ENCODE results near the gene SMC5.

Gene SMC5

DNA sequence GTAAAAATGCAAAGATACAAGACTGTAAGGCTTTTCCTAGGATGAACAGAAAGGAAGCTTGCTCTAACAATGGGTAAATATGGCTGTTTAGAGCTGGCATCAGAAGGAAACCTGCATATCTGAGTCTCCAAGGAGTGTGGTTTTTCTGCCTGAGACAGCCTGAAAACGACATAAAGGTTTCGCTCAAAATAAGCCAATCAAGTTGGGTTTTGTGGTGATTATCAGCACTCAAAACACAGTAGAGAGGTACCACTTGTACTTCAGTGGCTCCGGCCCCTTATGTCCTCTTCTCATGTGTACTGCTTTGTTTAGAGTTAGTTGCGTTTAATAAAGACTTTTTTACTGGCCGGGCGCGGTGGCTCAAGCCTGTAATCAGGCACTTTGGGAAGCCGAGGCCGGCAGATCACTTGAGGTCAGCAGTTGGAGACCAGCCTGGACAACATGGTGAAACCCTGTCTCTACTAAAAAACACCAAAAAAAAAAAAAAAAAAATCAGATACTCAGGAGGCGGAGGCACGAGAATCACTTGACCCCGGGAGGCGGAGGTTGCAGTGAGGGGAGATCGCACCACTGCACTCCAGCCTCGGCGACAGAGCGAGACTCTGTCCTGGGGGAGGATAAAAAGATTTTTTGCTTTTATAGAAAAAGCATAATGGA is 116.3 kb downstream of the SMC5 start:
- TF ChIP-seq GATA2 (IDR thresholded peaks at IDR 0.05; ENCODE audit: low read depth, low read length) (no peak), GATA3 (IDR thresholded peaks at IDR 0.05; ENCODE audit: low read depth, low read length) (no peak)

DNA sequence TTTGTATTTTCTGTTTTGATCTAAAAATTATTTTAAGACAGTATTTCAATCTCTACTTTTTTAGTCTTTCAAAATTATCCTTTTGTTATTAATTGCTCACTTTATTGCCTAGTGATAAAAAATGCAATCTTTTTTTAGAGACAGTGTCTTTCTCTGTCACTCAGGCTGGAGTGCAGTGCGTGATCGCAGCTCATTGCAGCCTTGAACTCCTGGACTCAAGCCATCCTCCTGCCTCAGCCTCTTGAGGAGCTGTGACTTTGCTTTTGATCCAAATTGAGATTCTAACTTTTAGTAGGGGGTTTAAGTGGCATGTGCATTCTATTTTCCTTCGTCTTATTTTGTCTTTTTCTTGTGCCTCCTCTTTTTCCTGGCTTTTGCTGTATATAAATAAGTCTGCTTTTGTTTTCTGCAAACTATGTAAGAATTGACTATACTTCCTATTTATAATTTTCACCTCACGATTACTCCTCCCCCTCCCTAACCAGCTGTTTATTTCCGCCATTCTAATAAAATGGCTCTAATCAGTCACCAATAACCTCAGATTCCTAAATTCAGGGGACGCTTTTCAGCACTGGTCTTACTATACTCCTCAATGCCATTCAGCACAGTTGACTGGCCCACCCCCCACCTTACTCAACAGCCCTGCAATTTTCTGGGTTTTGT is 123.4 kb downstream of the SMC5 start:
- TF ChIP-seq GATA3 (IDR thresholded peaks at IDR 0.05; ENCODE audit: low read depth, low read length) (no peak), GATA2 (IDR thresholded peaks at IDR 0.05; ENCODE audit: low read depth, low read length) (no peak)

DNA sequence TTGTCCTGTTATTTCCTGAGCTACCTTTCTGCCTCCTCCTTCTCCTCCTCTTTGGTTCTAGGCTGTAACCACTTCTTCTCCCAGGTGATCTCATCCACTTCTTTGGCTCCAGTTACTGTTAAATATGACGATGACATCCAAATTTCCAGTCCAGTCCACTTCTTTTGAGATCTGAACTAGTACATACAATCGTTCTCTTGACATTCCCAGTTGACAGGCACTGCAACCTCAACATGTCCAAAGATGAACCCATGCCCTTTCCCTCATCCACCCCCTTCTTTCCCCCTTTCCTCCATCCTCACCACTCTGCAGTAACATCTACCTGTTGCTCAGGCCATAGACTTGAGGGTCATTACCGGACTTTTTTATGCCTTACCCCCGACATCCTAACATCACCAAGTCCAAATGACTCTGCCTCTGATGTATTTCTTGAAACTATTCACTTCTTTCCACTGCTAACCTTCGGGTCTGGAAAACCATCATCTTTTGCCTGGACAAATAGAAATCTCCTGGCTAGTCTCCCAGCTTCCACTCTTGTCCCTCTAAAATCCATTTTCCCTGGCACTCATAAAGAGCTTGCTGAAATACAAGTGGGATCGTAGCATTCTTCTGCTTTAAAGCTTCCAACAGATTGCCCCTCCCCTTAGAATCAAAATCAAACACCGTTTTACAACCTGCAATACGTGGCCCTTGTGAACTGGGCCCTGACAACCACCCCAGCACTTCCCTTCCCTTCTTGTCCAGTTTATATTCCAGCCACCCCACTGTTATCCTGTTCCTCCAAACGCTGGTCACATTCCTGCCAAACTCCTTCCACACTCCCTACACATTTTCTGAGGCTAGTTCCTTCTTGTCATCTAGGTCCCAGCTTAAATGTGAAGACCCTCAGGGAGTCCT is 124.2 kb downstream of the SMC5 start:
- TF ChIP-seq GATA3 (IDR thresholded peaks at IDR 0.05; ENCODE audit: low read depth, low read length) (no peak), GATA2 (IDR thresholded peaks at IDR 0.05; ENCODE audit: low read depth, low read length) (no peak)

DNA sequence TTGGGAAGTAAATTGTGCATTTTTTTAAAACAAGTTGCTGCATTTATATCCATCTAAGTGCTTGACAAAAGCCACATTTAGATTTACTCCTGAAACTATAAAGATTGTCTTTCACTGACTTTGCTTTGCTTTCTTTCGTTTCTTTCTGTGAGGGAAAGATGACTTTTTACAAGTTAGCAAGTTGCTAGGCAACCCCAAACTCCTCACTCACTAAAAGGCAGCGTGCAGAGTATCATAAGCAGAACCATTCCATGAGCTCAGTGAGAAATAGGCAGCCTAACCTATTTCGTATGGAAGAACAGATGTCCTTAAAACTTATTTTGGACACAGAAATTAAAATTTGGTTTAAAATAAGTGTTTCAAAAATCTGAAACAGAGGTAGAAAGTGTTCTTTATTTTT is 126.6 kb downstream of the SMC5 start:
- no peak for TF ChIP-seq GATA2 (IDR thresholded peaks at IDR 0.05; ENCODE audit: low read depth, low read length)
- TF ChIP-seq GATA3 (IDR thresholded peaks at IDR 0.05; ENCODE audit: low read depth, low read length) = no peak

DNA sequence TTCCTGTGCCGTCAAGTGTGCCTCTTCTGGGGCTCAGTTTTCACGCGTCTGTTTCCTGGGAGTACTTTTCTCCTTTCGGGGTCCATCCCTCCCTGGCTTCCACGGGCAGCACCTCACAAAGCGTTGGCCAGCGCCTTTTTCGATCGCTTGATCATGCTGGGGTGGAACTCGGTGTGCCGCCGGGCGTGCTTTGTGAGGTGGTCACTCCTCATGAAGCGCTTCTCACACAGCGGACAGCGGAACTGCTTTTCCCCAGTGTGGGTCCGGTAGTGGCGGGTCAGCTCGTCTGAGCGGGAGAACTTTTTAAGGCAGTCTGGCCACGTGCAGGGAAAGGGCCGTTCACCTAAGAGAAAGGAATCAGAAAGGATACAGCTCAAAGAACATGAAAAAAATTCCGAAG is 128.9 kb downstream of the SMC5 start:
- no peak for TF ChIP-seq GATA2 (IDR thresholded peaks at IDR 0.05; ENCODE audit: low read depth, low read length)
- no peak for TF ChIP-seq GATA3 (IDR thresholded peaks at IDR 0.05; ENCODE audit: low read depth, low read length)

DNA sequence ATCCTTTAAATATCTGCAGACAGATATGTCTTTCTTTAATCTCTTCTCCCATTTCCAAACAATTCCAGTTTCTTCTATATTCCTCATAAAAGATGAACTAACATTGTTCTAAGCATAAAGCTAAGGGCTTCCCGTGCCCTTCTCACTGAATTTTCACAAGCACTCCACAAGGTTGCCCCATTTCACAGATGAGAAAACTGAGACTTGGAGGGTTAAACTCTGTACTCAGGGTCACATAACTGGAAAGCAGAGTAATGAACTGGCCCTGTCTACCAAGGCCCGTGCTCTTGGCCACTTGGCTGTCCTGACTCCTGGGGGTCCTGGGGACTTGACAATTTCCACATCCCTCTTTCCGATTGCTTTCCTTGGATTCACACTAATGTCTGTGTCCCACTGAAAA is 130.4 kb downstream of the SMC5 start:
- TF ChIP-seq GATA2 (IDR thresholded peaks at IDR 0.05; ENCODE audit: low read depth, low read length) = no peak

DNA sequence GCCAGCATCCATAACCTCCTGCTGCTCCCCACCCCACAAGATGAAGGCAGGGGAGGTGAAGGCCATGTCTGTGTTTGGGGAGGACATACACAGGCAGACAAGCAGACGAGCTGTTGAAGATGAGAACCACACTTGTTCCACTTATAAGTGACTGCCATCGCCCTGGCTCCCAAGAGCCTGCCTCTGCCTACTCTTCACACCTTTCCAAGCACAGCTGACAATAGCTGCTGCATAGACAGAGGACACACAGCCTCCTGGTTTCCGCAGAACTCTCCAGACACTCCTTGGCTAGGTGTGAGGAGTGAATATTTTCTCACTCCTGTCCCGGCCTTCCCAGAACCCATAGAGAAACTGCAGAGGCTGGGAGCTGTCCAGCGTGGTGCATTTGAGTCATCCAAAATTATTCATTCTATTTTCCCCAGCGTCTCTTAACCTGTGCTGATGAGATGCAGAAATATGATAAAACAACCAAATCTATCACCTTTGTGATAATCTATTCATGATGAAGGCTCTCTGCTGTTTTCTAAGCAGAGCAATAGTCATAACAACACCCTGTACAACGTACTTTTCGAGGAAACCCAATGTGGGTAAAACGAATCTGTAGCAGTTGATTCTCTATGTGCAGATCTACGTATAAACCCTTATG is 131.0 kb downstream of the SMC5 start:
- TF ChIP-seq GATA2 (IDR thresholded peaks at IDR 0.05; ENCODE audit: low read depth, low read length) (no peak), GATA3 (IDR thresholded peaks at IDR 0.05; ENCODE audit: low read depth, low read length) (no peak)

DNA sequence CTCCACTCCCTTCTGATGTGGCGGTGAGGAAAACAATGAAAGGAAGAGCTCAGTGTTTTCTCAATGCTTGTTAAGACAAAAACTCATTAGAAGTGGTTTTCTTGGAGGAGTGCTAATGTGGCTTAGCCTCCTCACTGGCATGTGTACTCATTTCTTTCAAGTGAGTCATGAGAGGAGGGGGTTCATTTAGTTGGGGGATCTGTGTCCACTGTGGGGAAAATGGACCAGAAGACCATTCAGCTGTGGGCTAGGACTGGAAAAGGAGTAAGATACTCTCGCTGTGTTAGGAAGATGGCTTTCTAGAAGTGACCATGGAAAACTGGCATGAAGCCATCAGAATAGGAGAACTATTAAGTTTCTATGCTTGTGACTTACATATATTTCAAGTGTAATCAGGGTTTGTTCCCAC is 132.2 kb downstream of the SMC5 start:
- TF ChIP-seq GATA3 (IDR thresholded peaks at IDR 0.05; ENCODE audit: low read depth, low read length) (no peak), GATA2 (IDR thresholded peaks at IDR 0.05; ENCODE audit: low read depth, low read length) (no peak)

DNA sequence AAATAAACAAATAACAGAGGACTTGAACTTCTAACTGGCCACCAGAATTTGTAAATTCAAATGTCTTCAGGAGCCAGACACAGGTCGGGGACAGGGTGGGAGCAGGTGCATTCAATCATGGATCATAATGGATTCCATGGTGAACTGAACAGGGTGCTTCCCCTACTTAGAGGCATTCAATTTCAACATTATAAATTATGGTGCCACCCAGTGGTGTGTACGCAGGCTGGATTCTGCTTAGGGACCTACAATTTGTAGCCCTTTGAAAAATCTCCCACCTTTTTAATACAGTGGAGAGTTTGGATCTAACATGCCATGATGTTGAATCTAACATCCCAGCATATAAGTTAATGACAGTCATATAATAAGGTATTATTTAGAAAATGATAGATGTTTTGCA is 133.4 kb downstream of the SMC5 start:
- no peak for TF ChIP-seq GATA2 (IDR thresholded peaks at IDR 0.05; ENCODE audit: low read depth, low read length)
- no peak for TF ChIP-seq GATA3 (IDR thresholded peaks at IDR 0.05; ENCODE audit: low read depth, low read length)

DNA sequence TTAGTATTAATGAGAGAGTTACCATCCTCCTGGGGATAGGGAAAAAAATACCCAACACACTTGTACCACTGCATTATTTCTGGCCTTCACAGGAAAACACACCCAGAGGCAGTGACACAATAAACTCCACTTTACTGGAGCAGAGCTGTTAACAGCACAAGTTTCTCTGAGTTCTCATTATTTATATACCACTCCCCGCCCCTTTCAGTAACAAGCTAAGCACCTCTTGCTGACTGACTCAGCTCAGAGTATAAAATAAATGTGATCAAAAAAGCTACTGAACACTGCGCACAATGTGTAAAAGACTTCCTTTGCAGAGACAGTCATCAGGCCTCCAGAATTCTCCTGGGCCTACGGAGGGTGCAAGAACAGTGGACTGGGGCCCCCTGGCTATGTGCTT is 134.1 kb downstream of the SMC5 start:
- TF ChIP-seq GATA2 (IDR thresholded peaks at IDR 0.05; ENCODE audit: low read depth, low read length) = no peak
- no peak for TF ChIP-seq GATA3 (IDR thresholded peaks at IDR 0.05; ENCODE audit: low read depth, low read length)

DNA sequence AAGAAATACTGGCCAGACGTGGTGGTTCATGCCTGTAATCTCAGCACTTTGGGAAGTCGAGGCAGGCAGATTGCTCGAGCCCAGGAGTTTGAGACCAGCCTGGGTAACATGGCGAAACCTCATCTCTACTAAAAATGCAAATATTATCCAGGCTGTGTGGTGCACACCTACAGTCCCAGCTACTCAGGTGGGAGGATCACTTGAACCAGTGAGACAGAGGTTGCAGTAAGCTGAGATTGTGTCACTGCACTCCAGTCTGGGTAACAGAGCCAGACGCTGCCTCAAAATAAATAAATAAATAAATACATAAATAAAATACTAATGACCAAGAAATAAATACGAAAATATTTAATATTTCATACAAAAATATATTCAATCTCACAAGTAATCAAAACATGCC is 136.9 kb downstream of the SMC5 start:
- no peak for TF ChIP-seq GATA3 (IDR thresholded peaks at IDR 0.05; ENCODE audit: low read depth, low read length)
- no peak for TF ChIP-seq GATA2 (IDR thresholded peaks at IDR 0.05; ENCODE audit: low read depth, low read length)

DNA sequence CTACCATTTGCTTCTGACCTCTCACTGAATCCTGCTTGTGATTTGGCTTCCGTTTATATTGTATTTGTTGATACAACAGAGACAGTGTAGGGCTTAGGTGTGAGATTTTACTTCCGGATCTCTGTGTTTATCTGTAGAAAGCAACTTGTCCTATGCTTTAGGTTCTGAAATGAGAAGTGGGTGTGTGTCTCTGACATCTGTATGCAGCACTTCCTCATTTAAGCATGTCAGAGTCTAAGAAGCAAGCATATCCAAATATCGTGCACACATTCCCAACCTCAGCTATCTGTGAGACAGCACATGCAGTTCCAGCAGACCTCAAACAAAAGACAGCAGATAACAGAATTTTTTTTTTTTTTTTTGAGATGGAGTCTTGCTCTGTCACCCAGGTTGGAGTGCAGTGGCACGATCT is 139.4 kb downstream of the SMC5 start:
- TF ChIP-seq GATA2 (IDR thresholded peaks at IDR 0.05; ENCODE audit: low read depth, low read length) (no peak), GATA3 (IDR thresholded peaks at IDR 0.05; ENCODE audit: low read depth, low read length) (no peak)

DNA sequence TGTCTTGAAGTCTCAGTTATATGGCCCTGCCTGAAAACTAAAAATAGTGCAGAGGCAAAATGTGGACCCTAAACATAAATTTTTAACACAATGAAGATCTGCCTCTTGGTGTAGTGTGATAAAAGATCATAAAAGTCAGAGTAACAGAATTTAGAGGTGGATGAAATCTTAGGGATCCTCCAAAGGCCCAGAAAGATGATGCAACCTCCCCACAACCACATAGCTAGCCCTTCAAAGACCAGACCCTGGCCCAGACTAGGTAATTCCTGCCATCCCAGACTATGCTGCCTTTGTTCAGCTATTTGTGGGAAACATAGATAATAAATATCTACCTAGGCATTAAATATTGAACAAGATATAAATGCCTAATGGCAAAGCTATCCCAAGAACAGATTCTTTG is 140.4 kb downstream of the SMC5 start:
- TF ChIP-seq GATA3 (IDR thresholded peaks at IDR 0.05; ENCODE audit: low read depth, low read length) (no peak), GATA2 (IDR thresholded peaks at IDR 0.05; ENCODE audit: low read depth, low read length) (no peak)

Measured in SH-SY5Y (cell line).